Measurements from ENCODE around the gene EXOSC5. TPM values are rescaled to one million over a fixed set of nuclear protein-coding genes. Genes with fewer than 3 reads are reported as not detected.

EXOSC5 gene
- total and polyA plus RNA-seq, 3 experiments from 2014 or later, result 48.5 to 52.3 (median 49.5) TPM

DNA sequence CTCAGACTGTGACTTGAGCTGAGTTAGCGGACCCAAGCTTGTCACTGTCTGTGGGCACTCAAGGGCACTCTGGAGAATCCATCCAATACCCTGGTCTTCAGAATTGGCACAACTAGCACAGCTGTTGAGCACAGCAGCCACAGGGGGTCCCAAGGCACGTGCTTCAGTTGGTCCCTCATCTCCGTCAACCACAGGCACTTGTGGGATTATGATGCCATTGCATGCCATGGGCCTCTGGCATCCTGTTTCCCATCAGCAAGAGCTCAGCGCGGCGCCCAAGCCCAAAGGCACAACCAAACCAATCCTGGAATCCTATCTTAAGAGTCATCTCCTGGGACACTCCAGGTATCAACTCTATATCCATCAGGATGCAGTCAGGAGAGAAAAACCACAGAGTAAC, 33.8 kb upstream of the EXOSC5 start:
- H3K27ac ChIP-seq (ENCODE audit: low read depth, low read length), result no peak overlapping the region
- Mint-ChIP-seq H3K4me3 (no peak overlapping the region), H3K36me3 (peaks cover 6 to 45% (median 7%) of the 10 kb centered on the region in 3 donors), H3K4me1 (peaks cover 29 to 50% (median 42%) of the 10 kb centered on the region in 3 donors), H3K27me3 (peaks cover 0 to 2% of the 10 kb centered on the region in 2 donors), H3K27ac (peak overlapping the region; percentile 8 to 96 (median 50)), H3K9me3 (no peaks in the 10 kb centered on the region)
- H3K4me3 ChIP-seq (ENCODE audit: low read length), result no peak overlapping the region
- H3K9me3 ChIP-seq (ENCODE audit: low read length), result no peaks in the 10 kb centered on the region
- H3K4me1 ChIP-seq (ENCODE audit: insufficient read depth, low read length), result peaks cover 17% of the 10 kb centered on the region
- ChIA-PET POLR2A (no interaction called here), CTCF (interaction anchor here (1.1 to 1.9 kb wide), 8 partner anchors 10 to 79 kb away, joined by 3 to 6 read pairs (median 4); partner anchors contain the start of gene B9D2)
- H3K36me3 ChIP-seq (ENCODE audit: insufficient read depth, low read length), result peaks cover 16% of the 10 kb centered on the region
- DNase-seq, result no peak
- H3K27me3 ChIP-seq (ENCODE audit: insufficient read depth, low read length, poor library complexity, severe bottlenecking), result no peaks in the 10 kb centered on the region

- Histone ChIP-seq H3K36me3 (ENCODE audit: insufficient read depth, low read length) (peaks cover 16% of the 10 kb centered on the region), H3K4me1 (ENCODE audit: insufficient read depth, low read length) (peaks cover 17% of the 10 kb centered on the region), H3K9me3 (ENCODE audit: low read length) (no peaks in the 10 kb centered on the region), H3K27ac (ENCODE audit: low read depth, low read length) (peak overlapping the region; percentile 59), H3K4me3 (ENCODE audit: low read length) (peak overlapping the region; percentile 59), H3K27me3 (ENCODE audit: insufficient read depth, low read length, poor library complexity, severe bottlenecking) (no peaks in the 10 kb centered on the region)
- H3K4me3 Mint-ChIP-seq, result peak overlapping the region; percentile 42 to 94 (median 89)
- H3K9me3 Mint-ChIP-seq, result no peaks in the 10 kb centered on the region
- H3K4me1 Mint-ChIP-seq, result peaks cover 32 to 50% (median 48%) of the 10 kb centered on the region in 3 donors
- ChIA-PET POLR2A (interaction anchor here (0.5 to 0.8 kb wide), 2 partner anchors 23 to 80 kb away, joined by 3 read pairs; no protein-coding TSS in a partner anchor), CTCF (interaction anchor here (1.2 to 1.7 kb wide), 2 partner anchors 21 to 140 kb away, joined by 4 to 8 read pairs; no protein-coding TSS in a partner anchor)
- H3K27ac Mint-ChIP-seq, result peak overlapping the region; percentile 54 to 98 (median 82)
- DNase-seq, result no peak
- H3K36me3 Mint-ChIP-seq, result peaks cover 6 to 51% (median 7%) of the 10 kb centered on the region in 3 donors
- H3K27me3 Mint-ChIP-seq, result no peaks in the 10 kb centered on the region
These were observed 31.3 kb upstream of the EXOSC5 start for GRCh38 chr19:41428481-41428859.

- Histone ChIP-seq H3K9me3 (ENCODE audit: low read length) (no peaks in the 10 kb centered on the region), H3K27me3 (ENCODE audit: insufficient read depth, low read length, poor library complexity, severe bottlenecking) (no peaks in the 10 kb centered on the region), H3K27ac (ENCODE audit: low read depth, low read length) (peak overlapping the region; percentile 59), H3K4me1 (ENCODE audit: insufficient read depth, low read length) (peaks cover 17% of the 10 kb centered on the region), H3K36me3 (ENCODE audit: insufficient read depth, low read length) (peaks cover 14% of the 10 kb centered on the region), H3K4me3 (ENCODE audit: low read length) (peak overlapping the region; percentile 59)
- POLR2A ChIA-PET, result interaction anchor here (0.5 to 0.8 kb wide), 3 partner anchors 22 to 164 kb away, joined by 3 to 4 read pairs (median 3); no protein-coding TSS in a partner anchor
- Mint-ChIP-seq H3K4me1 (peaks cover 32 to 50% (median 48%) of the 10 kb centered on the region in 3 donors), H3K27ac (peak overlapping the region; percentile 76 to 99 (median 96)), H3K4me3 (peak overlapping the region; percentile 79 to 94 (median 92)), H3K9me3 (no peaks in the 10 kb centered on the region), H3K36me3 (peaks cover 6 to 51% (median 7%) of the 10 kb centered on the region in 3 donors), H3K27me3 (no peaks in the 10 kb centered on the region)
- CTCF ChIA-PET, result interaction anchor here (1.2 to 1.7 kb wide), 2 partner anchors 22 to 141 kb away, joined by 4 to 8 read pairs; no protein-coding TSS in a partner anchor
- peak; percentile 32 to 71 (median 70) for DNase-seq
These were observed 30.7 kb upstream of the EXOSC5 start for GRCh38 chr19:41427647-41428480.

DNA sequence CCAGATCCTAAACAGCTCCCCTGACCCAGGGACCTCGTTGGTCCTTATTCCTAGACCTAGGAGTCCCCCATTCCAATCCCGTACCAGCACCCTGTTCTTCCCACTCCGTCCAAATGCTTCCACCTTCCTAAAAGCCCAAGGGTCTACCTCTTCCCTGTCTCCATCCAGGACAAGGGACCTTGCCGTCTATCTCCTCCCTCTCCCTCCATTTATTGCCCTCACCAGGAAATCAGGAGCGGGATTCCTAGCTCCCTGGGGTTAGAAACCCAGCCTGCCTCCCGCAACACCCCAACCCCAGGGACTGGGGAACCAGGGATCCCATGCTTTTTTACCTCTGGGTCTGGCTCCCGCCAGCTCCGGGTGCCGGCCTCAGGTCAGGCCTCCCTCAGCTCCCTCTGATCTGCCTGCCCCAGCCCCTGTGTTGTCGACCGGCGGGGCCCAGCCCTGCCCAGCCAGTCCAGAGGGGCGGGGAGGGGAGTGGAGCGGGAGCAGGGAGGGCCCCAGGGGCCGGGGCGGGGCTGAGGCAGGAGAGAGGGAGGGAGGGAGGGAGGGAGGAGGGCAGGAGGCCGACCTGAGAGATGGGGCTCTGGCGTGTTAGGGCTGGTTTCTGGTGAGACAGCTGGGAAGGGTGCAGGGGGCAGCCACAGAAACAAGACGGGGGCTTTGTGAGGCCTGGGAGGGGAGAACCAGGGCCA, 29.9 kb upstream of the EXOSC5 start, which contains the start of gene B3GNT8:
TSS of gene B3GNT8 (minus strand) at position 423 of the 695 bp plus-strand sequence. CDS start 596 bp downstream, outside the sequence.
- H3K27ac ChIP-seq (ENCODE audit: low read depth, low read length), result peak within 1 kb of the TSS; percentile 60
- Mint-ChIP-seq H3K4me3 (peak within 1 kb of the TSS; percentile 79 to 94 (median 92)), H3K4me1 (peaks cover 32 to 48% (median 43%) of the 10 kb centered on the region in 3 donors), H3K27ac (peak within 1 kb of the TSS; percentile 85 to 99 (median 96)), H3K36me3 (peaks cover 0 to 51% (median 1%) of the 10 kb centered on the region in 3 donors), H3K9me3 (no peaks in the 10 kb centered on the region), H3K27me3 (no peaks in the 10 kb centered on the region)
- ChIA-PET CTCF (no interaction called here), POLR2A (interaction anchor here (0.6 to 0.7 kb wide), 2 partner anchors 163 to 972 kb away, joined by 4 to 6 read pairs; no protein-coding TSS in a partner anchor)
- peak within 1 kb of the TSS; percentile 59 for H3K4me3 ChIP-seq (ENCODE audit: low read length)
- H3K36me3 ChIP-seq (ENCODE audit: insufficient read depth, low read length), result peaks cover 6% of the 10 kb centered on the region
- peak in 4 of 5 donors; percentile 22 to 54 (median 40) for DNase-seq
- H3K4me1 ChIP-seq (ENCODE audit: insufficient read depth, low read length), result peaks cover 17% of the 10 kb centered on the region
- H3K9me3 ChIP-seq (ENCODE audit: low read length), result no peaks in the 10 kb centered on the region
- H3K27me3 ChIP-seq (ENCODE audit: insufficient read depth, low read length, poor library complexity, severe bottlenecking), result no peaks in the 10 kb centered on the region

DNA sequence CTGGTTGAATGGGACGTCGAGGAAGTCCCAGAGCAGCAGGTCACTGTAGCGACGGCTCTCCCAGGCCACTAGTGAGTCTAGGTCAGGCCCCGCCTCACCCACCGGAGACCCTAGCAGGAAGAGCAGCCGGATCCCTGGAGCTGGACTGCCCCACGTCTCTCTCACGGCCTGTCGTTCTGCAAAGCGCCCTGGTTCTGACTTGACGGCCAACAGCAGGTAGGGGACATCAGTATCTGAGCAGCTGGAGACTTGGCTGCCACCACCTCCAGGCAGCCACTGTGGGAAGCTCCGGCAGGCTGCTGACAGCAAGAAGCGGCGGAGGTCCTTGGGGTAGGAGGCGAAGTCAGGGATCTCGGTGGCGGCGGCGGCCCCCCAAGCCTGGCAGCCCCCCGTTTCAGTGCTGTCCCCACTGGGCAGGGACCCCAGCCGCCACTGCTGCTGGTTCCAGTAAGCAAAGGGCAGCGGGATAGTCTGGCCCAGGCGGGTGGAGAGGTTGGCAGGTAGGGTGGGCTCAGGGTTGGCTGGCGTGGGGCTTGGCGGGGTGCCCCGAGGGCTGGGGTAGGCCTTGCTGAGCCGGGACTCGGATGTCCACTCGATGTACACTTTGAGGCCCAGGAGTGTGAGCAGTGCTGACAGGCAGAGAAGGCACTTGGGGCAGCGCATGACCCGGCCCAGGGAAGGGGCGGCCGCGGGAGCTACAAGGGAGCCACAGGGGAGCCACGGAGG, 29.1 kb upstream of the EXOSC5 start:
- Mint-ChIP-seq H3K27ac (peak overlapping the region in 7 of 8 donors; percentile 54 to 97 (median 91)), H3K36me3 (peaks cover 0 to 50% (median 4%) of the 10 kb centered on the region in 3 donors), H3K4me1 (peaks cover 28 to 43% (median 38%) of the 10 kb centered on the region in 3 donors), H3K9me3 (no peaks in the 10 kb centered on the region), H3K27me3 (no peaks in the 10 kb centered on the region), H3K4me3 (peak overlapping the region; percentile 74 to 94 (median 85))
- peaks cover 17% of the 10 kb centered on the region for H3K4me1 ChIP-seq (ENCODE audit: insufficient read depth, low read length)
- CTCF ChIA-PET, result no interaction called here
- DNase-seq, result no peak
- H3K36me3 ChIP-seq (ENCODE audit: insufficient read depth, low read length), result no peaks in the 10 kb centered on the region
- no peak overlapping the region for H3K27ac ChIP-seq (ENCODE audit: low read depth, low read length)
- H3K27me3 ChIP-seq (ENCODE audit: insufficient read depth, low read length, poor library complexity, severe bottlenecking), result no peaks in the 10 kb centered on the region
- H3K4me3 ChIP-seq (ENCODE audit: low read length), result no peak overlapping the region
- no peaks in the 10 kb centered on the region for H3K9me3 ChIP-seq (ENCODE audit: low read length)
- POLR2A ChIA-PET, result interaction anchor here (0.6 kb wide), 1 partner anchor 973 kb away, joined by 6 read pairs; no protein-coding TSS in a partner anchor

GRCh38 chr19:41425174-41426115, 28.3 kb upstream of the EXOSC5 start:
- Mint-ChIP-seq H3K27ac (peak overlapping the region in 6 of 8 donors; percentile 66 to 98 (median 88)), H3K9me3 (no peaks in the 10 kb centered on the region), H3K27me3 (no peaks in the 10 kb centered on the region), H3K4me3 (peak overlapping the region; percentile 56 to 94 (median 70)), H3K4me1 (peaks cover 25 to 38% (median 32%) of the 10 kb centered on the region in 3 donors), H3K36me3 (peaks cover 0 to 53% (median 4%) of the 10 kb centered on the region in 3 donors)
- Histone ChIP-seq H3K4me3 (ENCODE audit: low read length) (no peak overlapping the region), H3K4me1 (ENCODE audit: insufficient read depth, low read length) (peaks cover 17% of the 10 kb centered on the region), H3K27me3 (ENCODE audit: insufficient read depth, low read length, poor library complexity, severe bottlenecking) (no peaks in the 10 kb centered on the region), H3K27ac (ENCODE audit: low read depth, low read length) (no peak overlapping the region), H3K9me3 (ENCODE audit: low read length) (no peaks in the 10 kb centered on the region), H3K36me3 (ENCODE audit: insufficient read depth, low read length) (peaks cover 2% of the 10 kb centered on the region)
- ChIA-PET CTCF (interaction anchor here (1.9 kb wide), 1 partner anchor 24 kb away, joined by 5 read pairs; no protein-coding TSS in a partner anchor), POLR2A (no interaction called here)
- DNase-seq, result no peak
